ENCODE measurements around the gene FOXD4L6. TPM values are rescaled to one million over a fixed set of nuclear protein-coding genes. Genes with fewer than 3 reads are reported as not detected.

The FOXD4L6 gene
- total RNA-seq, 1 donor from 2014 or later: not detected

Other genes with a start within 250 kb of the FOXD4L6 start
- 2.3 TPM for gene ZNG1F, start 60.6 kb upstream of the FOXD4L6 start, total RNA-seq

Data from Right ventricle myocardium superior (tissue), 1 donor.